ENCODE measurements around the gene TLCD2.

TLCD2 gene

DNA sequence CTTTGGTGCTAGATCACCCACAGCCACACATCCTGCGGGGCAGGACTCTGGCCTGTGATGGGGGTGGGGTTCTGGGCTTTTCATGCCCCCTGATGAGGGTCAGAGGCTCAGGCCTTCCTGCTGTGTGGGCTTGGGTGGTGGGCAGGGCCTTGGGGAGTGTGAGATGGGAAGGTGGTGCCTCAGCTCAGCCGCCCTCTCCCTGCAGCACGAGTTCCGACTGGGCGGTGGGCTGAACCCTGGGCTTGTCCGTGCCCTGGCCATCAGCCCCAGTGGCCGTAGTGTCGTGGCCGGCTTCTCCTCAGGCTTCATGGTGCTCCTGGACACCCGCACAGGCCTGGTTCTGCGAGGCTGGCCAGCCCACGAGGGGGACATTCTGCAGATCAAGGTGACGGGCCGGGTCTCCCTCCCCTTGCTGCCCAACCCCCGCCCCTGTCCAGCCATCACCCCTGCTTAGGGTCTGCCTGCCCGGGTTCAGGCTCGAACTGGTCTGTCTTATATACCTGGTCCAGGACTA, 25.7 kb upstream of the TLCD2 start:
- no peak for DNase-seq

DNA sequence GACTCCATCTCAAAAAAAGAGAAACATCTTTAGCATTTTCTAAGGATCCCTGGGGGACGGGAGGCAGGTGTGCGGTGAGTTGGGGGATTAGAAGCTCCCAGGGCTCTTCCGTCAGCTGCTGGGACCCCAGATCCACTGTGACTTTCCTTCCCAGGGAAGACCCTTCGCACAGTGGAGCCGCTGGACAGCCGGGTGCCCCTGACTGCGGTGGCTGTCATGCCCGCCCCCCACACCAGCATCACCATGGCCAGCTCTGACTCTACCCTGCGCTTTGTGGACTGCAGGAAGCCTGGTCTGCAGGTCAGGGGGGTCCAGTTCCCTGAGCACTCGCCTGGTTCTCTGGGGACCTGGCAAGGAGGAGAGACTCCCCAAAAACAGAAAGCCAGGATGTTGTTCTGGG, 25.2 kb upstream of the TLCD2 start:
- DNase-seq: no peak

DNA sequence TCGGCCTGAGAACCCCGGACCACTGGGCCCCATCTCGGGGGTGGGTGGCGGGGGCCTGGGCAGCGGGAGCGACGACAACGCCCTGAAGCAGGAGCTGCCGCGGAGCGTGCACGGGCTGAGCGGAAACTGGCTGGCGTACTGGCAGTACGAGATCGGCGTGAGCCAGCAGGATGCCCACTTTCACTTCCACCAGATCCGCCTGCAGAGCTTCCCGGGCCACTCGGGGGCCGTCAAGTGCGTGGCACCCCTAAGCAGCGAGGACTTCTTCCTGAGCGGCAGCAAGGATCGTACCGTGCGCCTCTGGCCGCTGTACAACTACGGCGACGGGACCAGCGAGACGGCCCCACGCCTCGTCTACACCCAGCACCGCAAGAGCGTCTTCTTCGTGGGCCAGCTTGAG, 23.6 kb upstream of the TLCD2 start:
- DNase-seq: no peak

DNA sequence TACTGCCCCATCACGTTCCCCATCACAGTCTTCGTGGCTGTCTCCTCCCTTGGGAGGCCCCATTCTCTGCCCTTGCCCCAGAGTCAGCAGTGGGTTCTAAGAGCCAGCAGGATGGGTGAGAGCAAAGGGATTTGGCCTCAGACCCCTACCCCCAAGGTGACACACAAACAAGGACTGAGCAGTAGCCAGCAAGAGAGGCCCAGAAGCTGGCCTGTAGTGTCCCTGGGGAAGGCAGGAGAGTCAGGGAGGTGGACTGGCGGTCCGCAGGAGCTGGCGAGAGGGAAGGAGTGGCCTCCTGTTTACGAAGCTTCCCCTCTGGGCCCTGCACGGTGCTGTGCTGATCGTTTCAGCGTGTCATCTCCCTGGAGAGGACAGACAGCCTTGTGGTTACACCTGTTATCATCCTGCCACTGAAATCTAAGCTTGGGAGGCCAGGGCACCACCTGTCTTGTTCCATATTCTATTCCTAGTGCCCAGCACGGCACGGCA, 22.7 kb upstream of the TLCD2 start:
- no peak for DNase-seq

DNA sequence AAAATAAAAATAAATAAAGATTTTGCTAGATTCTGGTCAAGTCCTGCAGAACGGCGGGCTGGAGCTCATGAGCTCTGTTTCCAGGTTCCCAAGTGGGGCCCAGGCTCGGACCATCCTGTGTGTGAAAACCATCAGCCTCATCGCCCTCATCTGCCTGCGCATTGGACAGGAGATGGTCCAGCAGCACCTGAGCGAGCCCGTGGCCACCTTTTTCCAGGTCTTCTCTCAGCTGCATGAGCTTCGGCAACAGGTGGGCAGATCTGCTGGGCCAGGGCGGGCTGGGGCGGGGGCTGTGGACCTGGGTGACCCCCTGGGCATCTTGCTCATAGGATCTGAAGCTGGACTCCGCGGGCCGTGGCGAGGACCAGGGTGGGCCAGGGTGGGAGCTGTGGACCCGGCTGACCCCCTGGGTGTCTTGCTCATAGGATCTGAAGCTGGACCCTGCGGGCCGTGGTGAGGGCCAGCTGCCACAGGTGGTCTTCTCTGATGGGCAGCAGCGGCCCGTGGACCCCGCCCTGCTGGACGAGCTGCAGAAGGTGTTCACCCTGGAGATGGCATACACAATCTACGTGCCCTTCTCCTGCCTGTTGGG, 22.2 kb upstream of the TLCD2 start:
- DNase-seq: no peak

DNA sequence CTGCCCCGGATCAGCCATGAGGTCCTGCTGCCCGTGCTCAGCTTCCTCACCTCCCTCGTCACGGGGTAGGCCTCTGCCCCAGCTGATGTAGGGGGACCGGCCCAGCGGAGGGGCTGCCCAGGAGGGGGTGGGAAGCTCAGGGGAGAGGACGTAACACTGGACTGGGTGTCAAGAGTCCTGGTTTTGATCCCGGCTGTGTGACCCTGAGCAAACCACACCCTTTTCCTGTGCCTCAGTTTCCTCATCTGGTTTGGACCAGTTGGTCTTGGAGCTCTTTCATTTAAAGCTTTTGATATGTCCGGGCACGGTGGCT, 21.0 kb upstream of the TLCD2 start:
- no peak for DNase-seq

DNA sequence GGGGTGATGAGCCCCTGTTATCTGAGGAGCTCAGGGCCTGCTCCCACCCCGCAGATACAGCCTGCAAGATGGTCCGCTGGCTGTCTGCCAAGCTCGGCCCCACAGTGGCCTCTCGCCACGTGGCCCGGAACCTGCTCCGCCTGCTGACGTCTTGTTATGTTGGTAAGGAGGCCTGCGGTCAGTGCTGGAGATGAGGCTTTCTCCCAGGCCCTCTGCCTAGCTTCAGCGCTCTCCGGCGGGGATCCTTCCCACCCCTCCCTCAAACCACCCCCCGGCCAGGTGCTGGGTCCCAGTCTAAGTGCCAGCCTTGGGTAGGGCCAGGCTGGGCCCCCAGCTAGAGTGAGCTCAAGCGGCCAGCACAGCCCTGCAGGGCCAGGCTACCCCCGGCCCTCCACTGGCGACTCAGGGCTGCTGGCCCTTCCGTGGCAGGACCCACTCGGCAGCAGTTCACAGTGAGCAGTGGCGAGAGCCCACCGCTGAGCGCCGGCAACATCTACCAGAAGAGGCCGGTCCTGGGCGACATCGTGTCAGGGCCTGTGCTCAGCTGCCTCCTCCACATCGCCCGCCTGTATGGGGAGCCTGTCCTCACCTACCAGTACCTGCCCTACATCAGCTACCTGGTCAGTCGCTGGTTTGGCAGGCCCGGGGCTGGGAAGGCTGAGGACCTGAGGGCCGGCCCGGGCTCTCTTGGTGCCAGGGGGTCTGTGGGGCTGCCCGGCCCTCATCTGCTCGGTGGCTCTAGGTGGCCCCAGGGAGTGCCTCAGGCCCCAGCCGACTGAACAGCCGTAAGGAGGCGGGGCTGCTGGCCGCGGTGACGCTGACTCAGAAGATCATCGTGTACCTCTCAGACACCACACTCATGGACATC, 20.4 kb upstream of the TLCD2 start:
- no peak for DNase-seq

DNA sequence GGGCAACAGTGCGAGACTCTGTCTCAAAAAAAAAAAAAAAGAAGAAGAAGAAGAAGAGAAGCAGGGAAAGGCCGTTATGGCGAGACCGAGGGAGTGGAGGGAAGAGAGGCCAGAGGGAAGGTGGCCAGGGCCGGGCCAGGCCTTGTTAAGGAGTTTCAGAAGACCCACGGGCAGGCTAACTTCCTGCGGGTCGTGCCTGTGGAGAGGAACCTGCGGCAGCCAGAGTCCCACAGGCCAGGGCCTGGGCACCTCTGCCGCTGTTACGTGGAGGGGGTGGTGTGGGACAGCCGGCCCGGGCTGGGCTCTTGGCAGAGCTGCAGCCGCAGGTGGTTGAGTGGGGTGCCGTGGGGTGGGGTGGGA, 19.8 kb upstream of the TLCD2 start:
- DNase-seq: peak in 1 of 4 experiments; percentile 56

DNA sequence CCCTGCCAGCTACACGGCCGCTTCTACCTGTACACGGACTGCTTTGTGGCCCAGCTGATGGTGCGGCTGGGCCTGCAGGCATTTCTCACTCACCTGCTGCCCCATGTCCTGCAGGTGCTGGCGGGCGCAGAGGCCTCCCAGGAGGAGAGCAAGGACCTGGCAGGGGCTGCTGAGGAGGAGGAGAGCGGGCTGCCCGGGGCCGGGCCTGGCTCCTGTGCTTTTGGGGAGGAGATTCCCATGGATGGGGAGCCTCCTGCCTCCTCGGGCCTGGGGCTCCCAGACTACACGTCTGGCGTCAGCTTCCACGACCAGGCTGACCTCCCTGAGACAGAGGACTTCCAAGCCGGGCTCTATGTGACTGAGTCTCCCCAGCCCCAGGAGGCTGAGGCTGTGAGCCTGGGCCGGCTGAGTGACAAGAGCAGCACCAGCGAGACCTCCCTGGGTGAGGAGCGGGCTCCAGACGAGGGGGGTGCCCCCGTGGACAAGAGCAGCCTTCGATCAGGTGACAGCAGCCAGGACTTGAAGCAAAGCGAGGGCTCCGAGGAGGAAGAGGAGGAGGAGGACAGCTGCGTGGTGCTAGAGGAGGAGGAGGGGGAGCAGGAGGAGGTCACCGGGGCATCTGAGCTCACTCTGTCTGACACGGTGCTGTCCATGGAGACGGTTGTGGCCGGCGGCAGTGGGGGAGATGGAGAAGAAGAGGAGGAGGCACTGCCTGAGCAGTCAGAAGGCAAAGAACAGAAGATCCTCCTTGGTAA, 17.9 kb upstream of the TLCD2 start:
- DNase-seq: no peak

DNA sequence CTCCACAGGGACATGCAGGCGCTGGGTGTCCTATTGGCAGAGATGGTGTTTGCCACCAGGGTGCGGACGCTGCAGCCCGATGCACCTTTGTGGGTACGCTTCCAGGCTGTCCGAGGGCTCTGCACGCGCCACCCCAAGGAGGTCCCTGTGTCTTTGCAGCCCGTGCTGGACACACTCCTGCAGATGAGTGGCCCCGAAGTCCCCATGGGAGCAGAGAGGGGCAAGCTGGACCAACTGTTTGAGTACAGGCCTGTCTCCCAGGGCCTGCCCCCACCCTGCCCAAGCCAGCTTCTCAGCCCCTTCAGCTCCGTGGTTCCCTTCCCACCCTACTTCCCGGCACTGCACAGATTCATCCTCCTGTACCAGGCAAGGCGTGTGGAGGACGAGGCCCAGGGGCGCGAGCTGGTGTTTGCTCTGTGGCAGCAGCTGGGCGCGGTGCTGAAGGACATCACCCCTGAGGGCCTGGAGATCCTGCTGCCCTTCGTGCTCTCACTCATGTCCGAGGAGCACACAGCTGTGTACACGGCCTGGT, 17.1 kb upstream of the TLCD2 start:
- no peak for DNase-seq

DNA sequence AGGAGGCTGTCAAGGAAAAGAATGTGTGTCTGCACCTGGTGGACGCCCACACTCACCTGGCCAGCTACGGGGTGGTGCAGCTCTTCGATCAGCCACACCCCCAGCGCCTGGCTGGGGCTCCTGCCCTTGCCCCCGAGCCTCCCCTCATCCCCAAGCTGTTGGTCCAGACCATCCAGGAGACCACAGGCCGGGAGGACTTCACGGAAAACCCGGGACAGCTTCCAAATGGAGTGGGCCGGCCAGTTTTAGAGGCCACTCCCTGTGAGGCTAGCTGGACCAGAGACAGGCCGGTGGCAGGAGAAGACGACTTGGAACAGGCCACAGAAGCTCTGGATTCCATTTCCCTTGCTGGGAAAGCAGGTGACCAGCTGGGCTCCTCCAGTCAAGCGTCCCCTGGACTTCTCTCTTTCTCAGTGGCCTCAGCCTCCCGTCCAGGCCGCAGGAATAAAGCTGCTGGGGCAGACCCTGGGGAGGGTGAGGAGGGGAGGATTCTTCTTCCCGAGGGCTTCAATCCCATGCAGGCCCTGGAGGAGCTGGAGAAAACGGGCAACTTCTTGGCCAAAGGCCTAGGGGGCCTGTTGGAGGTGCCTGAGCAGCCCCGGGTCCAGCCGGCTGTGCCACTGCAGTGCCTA, 16.6 kb upstream of the TLCD2 start:
- DNase-seq: no peak

DNA sequence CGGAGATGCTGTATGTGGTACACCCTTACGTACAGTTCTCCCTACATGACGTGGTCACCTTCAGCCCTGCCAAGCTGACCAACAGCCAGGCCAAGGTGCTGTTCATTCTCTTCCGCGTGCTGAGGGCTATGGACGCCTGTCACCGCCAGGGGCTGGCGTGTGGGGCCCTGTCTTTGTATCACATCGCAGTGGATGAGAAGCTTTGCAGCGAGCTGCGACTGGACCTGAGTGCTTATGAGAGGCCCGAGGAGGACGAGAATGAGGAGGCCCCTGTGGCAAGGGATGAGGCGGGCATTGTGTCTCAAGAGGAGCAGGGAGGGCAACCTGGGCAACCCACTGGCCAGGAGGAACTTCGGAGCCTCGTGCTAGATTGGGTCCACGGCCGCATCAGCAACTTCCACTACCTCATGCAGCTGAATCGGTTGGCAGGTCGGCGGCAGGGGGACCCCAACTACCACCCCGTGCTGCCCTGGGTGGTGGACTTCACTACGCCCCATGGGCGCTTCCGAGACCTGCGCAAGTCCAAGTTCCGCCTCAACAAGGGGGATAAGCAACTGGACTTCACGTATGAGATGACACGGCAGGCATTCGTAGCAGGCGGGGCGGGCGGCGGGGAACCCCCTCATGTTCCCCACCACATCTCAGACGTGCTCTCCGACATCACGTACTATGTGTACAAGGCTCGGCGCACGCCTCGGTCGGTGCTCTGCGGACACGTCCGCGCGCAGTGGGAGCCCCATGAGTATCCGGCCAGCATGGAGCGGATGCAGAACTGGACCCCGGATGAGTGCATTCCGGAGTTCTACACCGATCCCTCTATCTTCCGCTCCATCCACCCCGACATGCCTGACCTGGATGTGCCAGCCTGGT, 15.7 kb upstream of the TLCD2 start:
- no peak for DNase-seq

DNA sequence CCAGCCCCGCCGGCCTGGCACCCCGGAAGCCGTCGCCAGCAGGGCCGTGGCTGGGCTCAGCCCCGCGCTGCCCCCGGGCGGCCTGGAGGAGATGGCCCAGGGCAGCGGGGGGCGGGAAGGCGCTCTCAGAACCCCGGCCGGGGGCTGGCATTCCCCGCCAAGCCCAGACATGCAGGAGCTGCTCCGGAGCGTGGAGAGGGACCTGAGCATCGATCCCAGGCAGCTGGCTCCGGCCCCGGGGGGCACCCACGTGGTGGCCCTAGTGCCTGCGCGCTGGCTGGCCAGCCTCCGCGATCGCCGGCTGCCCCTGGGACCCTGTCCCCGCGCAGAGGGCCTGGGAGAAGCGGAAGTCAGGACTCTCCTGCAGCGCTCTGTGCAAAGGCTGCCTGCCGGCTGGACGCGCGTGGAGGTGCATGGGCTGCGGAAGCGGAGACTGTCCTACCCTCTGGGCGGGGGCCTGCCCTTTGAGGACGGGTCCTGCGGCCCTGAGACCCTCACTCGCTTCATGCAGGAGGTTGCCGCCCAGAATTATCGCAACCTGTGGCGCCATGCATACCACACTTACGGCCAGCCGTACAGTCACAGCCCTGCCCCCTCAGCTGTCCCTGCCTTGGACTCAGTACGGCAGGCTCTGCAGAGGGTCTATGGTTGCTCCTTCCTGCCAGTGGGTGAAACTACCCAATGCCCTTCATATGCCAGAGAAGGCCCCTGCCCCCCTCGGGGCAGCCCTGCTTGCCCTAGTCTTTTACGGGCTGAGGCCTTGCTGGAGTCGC, 14.9 kb upstream of the TLCD2 start:
- peak; percentile 71 to 88 (median 78) for DNase-seq

DNA sequence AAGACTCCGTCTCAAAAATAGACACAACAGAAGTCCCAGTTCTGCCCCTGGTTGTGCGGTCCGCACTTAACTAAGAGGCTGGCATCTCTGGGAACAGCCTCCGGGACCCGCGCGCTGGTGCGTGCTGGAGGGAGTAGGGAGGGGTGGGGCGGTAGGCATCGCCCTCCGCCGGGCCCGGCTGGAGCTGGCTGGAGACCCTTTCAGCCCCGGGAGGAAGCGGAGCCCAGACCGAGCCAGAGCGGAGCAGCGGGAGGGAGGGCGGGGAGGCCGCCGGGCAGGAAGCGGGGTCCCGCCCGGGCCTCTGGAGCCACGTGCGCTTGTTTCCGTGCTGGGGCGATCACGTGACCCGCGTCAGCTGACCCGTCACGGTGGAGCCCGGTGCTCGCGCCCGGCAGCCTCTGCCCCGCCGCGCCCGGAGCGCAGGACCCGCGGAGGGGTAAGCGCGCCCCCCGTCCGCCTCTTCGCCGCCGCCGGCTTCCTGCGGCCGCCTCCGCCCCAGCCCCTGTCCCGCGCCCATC, 14.2 kb upstream of the TLCD2 start, which contains the start of gene WDR81:
TSS of gene WDR81 (plus strand) at position 354 of the 518 bp plus-strand sequence. CDS start 256 bp downstream, outside the sequence.
- DNase-seq: peak; percentile 86 to 97 (median 94)

DNA sequence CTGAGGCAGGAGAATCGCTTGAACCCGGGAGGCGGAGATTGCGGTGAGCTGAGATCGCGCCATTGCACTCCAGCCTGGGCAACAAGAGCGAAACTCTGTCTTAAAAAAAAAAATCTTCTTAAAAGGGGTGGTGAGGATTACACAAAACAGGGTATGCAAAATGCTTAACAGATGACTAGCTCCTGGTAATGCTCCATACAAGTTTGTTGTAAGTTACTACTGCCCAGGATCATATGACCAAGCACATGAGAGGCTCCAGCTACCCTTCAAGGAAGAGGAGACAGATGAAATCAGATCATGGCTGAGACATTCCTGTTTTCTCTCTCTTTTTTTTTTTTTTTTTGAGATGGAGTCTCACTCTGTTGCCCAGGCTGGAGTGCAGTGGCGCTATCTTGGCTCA, 11.8 kb upstream of the TLCD2 start:
- peak; percentile 15 to 75 (median 64) for DNase-seq

DNA sequence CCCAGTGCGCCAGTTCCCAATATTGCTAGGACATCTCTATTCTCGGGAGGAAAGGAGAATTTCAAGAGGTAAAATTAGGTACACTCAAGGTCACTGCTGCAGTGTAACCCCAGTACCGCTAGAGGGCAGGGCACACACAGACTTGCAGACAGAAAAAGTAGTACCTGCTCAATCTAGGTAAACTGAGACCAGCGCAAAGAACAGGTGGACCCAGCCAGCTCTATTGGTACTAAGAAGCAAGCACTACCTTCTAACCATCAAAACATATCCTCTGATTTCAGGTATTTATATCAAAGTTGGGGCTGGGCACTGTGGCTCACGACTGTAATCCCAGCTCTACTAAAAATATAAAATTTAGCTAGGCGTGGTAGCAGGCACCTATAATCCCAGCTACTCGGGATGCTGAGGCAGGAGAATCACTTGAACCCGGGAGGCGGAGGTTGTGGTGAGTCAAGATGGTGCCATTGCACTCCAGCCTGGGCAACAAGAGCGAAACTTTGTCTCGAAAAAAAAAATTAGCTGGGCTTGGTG, 10.7 kb upstream of the TLCD2 start:
- DNase-seq: peak; percentile 62 to 82 (median 70)

DNA sequence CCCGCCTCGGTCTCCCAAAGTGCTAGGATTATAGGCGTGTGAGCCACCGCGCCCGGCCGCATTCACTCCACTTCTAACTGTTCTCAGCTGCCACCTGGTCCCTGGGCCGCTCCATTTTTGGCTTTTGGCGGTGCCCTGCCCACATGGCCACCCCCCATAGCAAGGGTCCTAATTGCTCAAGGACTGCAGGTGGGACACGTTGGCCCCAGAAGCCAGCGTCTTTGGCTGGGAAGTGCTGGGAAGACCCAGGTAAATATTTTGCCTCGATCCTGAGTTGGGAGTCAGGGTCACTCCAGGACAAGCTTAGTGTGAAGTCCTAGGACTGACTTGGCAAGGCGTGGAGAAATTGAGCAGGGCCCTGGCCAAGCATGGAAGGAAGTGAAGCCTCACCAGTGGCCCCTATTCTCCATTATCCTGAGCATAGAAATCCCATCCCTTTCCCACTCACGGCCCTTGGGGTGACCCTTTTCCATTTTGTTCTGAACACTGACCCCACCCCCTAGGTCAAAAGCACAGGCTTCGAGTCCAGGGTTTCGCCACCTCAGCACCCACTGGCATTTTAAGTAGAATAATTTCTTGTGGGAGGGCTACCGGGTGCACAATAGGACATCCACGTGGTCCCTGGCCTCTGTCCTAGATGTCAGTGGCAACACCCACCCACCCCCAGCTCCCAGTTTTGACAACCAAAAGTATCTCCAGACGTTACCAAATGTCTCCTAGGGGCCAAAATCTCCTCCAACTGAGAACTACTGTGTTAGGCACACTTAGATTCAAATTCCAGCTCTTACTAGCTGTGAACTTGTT, 8.4 kb upstream of the TLCD2 start:
- peak in 2 of 4 experiments; percentile 38 to 41 for DNase-seq

DNA sequence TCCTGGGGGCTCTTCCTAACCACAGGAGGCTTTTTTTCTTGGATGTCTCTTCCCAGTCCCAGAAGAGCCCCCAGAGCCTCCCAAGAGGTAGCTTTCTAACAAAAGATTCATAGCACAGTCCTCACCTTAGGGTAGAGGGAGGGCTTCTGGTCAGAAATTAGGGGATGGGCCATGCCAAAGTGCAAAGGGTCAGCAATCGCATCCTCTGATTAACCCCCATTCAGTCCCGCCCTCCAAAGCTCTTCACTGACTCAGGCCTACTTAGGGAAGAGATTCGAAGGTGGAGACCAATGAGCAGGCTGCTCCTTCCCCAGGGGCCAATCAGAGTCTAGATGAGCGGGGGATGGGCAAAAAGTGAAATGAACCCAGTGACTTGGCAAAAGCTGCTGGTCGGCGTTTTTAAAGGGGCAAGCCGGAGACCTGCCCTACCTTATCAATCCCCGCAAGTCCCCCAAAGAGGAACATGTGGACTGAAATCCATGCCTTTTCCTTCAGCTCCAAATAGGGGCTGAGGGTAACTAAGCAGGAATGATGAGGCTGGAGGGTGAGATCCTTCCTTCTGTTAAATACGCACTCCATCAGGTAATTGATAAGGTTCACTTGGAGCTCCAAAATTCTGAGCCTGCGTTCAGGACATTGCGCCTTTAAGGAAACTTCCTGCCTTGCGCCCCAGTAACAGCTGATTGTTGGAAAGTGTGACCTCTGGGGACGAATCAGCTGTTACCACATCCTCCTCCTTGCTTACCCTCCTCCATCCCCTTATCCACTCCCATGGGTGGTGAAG, 6.9 kb upstream of the TLCD2 start:
- DNase-seq: peak; percentile 96 to 99 (median 98)
